ENCODE measurements around the gene ETV6.

DNA sequence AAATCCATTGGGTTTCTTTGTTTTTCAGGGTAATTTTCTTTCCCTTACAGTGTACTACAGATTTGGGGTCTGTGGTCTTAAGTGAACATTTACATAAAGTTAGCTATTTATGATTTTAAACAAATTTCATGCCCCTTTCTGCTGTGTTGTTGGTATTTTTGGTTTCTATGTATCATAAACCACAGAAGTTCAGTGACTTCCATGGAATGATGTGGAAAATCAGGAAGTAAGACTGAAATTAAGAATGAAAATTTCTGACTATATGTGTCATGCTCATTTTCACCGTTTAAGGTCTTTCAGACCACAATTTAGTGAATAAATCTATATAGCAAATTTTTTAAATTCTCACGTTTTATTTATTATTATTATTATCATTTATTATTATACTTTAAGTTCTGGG lies 31.7 kb downstream of the ETV6 start:
- TF ChIP-seq, protein P1, sequence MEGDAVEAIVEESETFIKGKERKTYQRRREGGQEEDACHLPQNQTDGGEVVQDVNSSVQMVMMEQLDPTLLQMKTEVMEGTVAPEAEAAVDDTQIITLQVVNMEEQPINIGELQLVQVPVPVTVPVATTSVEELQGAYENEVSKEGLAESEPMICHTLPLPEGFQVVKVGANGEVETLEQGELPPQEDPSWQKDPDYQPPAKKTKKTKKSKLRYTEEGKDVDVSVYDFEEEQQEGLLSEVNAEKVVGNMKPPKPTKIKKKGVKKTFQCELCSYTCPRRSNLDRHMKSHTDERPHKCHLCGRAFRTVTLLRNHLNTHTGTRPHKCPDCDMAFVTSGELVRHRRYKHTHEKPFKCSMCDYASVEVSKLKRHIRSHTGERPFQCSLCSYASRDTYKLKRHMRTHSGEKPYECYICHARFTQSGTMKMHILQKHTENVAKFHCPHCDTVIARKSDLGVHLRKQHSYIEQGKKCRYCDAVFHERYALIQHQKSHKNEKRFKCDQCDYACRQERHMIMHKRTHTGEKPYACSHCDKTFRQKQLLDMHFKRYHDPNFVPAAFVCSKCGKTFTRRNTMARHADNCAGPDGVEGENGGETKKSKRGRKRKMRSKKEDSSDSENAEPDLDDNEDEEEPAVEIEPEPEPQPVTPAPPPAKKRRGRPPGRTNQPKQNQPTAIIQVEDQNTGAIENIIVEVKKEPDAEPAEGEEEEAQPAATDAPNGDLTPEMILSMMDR (IDR thresholded peaks at IDR 0.05): no peak
- no peak for TF ChIP-seq POLR2A (IDR thresholded peaks at IDR 0.05)

All from testis (tissue), 2 donors.